HG03196 (cell line): ENCODE data around the gene KCNQ2.

Source experiments
- ATAC-seq: cut with Tn5 transposase; IDR thresholded peaks from one replicate; pipeline ENCODE4 v1.9.1; 2021; ENCODE audit not compliant: unreplicated experiment

Gene KCNQ2

GRCh38 chr20:63405102-63405730 lies 67.2 kb downstream of the KCNQ2 start:
- no peak for ATAC-seq

GRCh38 chr20:63404129-63405085 lies 68.0 kb downstream of the KCNQ2 start:
- no peak for ATAC-seq

DNA sequence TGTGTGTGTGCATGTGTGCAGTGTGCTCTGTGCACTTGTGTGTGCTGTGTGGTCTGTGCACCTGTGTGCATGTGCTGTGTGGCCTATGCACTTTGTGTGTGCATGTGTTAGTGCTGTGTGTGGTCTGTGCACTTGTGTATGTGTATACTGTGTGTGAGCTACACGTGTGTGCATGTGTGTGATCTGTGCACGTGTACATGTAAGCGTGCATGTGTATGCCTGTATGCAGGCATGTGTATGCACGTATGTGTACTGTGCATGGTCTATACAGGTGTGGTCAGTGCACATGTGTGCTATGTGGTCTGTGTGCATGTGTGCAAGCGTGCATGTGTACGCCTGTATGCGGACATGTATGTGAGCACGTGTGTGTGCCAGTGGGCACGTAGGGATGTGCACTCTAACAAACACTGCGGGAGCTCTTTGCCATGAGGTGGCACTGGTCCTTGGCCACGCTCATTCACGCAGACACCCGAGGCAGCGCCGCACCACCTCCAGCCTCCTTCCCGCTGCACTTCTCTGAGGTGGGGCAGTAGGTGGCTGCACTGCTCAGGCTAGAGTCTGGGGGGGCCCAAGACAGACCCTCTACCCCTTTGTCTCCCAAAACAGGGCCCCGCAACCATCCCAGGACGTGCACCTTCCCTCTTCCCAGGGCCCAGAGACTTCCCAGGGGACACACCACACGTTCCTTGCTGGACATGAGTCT lies 68.9 kb downstream of the KCNQ2 start:
- ATAC-seq: no peak

GRCh38 chr20:63402860-63403220 lies 69.6 kb downstream of the KCNQ2 start:
- ATAC-seq: no peak

DNA sequence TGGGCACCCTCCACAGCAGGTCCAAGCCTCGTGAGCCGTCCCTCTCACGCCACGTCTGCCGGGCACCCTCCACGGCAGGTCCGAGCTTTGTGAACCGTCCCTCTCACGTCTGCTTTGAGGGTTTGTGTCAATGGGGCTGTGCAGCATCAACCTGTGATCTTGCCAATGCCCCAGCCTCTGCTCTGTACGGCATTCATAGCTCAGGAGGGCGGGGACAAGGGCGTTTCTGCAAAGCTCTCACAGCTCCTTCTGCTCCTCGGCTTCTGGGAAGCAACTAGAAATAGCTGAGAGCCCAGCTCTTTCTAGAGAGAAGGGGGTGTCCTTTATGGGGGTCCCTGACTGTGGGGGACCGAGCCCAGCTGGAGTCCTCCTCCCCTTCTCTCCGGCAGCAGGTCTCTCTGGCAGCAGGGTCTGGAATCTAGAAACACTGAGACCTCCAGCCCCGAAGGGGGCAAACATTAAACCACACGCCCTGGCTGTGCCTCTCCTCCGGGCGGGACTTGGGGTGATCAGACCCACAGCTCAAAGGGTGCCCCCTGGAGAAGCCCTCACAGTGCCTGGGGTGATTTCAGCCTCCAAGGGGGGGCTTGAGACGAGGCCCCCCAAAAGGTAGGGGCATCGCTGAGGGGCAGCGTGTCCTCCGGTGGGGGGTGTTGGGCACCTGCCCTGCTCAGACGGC lies 70.1 kb downstream of the KCNQ2 start:
- ATAC-seq: no peak

- no peak for ATAC-seq
These were observed 70.9 kb downstream of the KCNQ2 start for GRCh38 chr20:63401384-63402110.

DNA sequence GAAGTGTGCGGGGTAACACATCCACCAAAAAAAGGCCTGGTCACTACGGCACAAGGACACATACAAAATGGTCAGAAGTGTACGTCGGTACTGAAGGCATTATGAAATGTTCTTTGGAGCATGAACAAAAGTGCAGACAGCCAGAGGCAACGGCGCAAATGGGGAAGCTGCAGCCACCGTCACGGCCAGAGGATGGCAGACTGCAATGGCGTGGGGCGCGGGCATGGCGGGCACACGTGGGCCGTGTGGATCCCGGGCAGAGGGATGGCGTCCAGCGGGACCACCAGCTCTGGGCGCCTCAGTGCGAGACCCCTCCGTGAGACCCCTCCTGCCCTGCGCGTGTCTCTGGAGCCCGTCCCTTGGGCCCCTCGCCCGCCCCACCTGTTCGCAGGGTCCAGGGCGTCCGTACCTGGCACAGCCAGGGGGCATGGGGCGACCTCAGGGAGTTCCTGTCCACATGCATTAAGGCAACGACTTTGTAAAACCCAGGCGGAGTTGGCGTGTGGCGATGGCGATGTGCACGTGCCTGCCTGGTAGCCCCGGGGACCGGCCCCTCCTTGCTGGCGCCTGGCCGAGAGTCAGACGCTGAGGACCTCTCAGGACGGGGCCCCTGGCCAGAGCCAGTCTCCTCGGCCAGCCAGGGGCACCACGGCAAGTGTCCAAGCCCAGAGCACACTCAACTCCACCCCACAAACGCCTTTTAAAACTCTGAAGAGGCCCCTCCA lies 71.8 kb downstream of the KCNQ2 start:
- no peak for ATAC-seq

GRCh38 chr20:63399596-63400375 lies 72.7 kb downstream of the KCNQ2 start:
- no peak for ATAC-seq

- ATAC-seq: no peak
These were observed 73.5 kb downstream of the KCNQ2 start for GRCh38 chr20:63398744-63399514.

- no peak for ATAC-seq
These were observed 74.5 kb downstream of the KCNQ2 start for GRCh38 chr20:63397946-63398450.

GRCh38 chr20:63397155-63397843 lies 75.2 kb downstream of the KCNQ2 start:
- ATAC-seq: no peak

GRCh38 chr20:63396300-63396699 lies 76.2 kb downstream of the KCNQ2 start:
- no peak for ATAC-seq

DNA sequence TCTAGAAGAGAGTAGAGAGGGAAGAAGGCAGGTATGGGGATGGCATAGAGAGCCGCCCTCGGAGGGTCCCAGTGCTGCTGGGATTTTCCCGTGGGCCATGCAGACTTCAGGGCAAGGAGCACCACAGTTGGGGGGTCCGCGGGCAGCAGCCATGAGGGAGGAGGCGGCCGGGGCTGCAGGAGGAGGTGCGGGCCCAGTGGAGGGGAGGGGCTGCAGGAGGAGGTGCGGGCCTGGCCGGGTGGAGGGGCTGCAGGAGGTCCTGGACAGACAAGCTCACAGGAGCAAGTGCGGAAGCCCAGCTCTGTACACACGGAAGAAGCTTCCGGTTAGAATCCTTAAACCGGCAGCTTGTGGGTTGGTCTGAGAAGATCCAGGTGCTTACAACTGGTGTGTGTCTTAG lies 76.7 kb downstream of the KCNQ2 start:
- ATAC-seq: no peak

DNA sequence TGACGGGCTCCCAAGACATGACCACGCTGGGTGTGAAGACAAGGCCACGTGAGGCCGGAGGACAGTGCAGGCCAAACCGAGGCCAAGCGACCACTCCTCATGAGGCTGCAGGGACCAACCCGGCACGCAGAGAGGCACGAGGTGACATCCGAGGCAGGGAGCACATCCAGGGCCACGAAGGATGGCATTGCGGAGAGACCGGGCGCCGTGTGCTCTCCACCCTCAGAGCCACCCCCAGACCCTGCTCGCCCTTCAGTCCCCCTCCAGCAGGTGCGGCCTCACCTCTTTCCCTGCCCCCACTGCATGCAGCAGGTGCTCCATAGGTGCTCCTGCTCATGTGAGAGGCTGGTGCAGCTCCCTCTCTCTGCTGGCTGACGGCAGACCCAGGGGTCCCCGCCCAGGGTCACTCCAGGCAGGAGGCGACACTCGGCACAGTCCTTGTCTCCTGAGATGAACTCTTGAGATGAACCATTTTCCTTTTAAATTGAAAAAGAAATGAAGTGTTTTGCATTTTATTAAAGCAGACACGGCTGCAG lies 77.5 kb downstream of the KCNQ2 start:
- ATAC-seq: no peak

- ATAC-seq: no peak
These were observed 78.2 kb downstream of the KCNQ2 start for GRCh38 chr20:63394069-63394919.

DNA sequence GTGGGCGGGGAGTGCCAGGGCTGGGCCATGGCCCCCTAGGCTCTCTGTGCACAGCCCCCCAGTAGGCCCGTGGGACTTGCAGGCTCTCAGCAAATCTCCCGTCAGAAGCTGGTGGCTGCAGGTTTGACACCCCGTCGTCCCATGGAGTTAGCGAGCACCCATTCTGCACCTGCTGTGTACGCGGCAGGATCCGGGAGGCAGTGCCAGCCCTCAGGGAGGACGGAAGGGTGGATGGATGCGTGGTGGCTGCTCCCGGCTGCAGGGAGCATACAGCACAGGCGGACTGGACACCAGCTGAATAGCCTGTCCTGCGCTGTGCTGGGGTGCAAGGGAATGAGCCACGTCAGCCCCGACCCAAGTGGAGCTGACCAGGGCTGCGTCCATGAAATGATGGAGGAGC lies 78.9 kb downstream of the KCNQ2 start:
- ATAC-seq: no peak
